Stimulated activated CD8-positive, alpha-beta memory T cell treated with anti-CD3 and anti-CD28 coated beads, Interleukin-12 subunit alpha, Interleukin-12 subunit beta, amount 100 ng/mL, for 24 hours (primary cell): Measurements from ENCODE around the gene FAM184B.
A peak's percentile ranks its signal among the peaks of the same experiment; 100 is the strongest.

Experiments used
- DNase-seq: peaks from one replicate; pipeline ENCODE4 v3.0.0-alpha.2; 2020; ENCODE audit errors: extremely low read depth

The FAM184B gene

DNA sequence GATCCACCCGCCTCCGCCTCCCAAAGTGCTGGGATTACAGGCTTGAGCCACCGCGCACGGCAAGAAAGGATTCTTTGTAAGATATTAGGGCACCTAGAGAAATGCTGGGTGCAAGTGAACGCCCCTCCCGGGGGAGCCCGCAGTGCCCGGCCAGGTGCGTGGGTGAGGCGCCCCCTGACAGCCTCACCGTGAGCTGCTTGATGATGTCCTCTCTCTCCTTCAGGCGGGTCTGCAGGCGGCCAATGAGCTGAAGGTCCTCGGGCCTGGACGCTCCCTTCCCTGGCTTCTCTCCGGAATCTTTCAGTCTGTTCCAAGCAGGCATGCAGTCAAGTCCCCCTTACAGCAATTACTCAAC lies 145.1 kb downstream of the FAM184B start:
- DNase-seq = no peak

- no peak for DNase-seq
Measured at GRCh38 chr4:17635056-17635455, 146.4 kb downstream of the FAM184B start.

- no peak for DNase-seq
Measured at GRCh38 chr4:17633600-17633999, 147.8 kb downstream of the FAM184B start.

DNA sequence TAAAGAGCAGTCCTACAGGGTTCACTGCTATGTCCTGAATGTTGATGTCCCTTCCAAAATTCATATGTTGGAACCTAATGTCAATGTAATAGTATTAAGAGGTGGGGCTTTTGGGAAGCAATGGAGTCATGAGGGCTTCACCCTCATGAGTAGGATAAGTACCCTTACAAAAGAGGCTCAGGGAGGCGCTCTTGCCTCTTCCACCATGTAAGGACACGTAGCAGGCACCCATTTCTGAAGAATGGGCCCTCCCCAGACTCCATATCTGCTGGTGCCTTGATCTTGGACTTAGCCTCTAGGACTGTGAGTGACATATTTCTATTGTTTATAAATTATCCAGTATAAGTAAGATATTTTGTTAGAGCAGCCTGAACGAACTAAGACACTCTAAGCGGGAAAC lies 151.2 kb downstream of the FAM184B start:
- no peak for DNase-seq

DNA sequence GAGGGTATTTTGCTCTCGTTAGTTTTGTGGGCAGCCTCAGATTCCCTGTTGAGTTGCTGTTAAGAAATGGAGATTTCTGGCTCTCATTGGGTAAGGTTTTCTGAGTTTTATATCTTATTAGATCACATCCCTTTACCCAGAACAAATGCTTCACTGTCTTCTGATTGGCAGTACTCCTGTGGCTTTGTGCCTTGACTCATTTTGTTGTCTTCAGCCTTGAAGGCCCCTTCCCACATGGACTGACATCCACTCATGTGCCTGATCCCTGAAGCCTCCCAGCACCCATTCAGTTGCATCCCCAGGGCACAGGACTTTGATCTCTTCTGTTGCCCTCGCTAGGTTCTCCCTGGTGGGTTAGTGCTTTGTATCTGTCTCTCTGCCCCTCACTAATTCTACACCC lies 156.6 kb downstream of the FAM184B start:
- no peak for DNase-seq

DNA sequence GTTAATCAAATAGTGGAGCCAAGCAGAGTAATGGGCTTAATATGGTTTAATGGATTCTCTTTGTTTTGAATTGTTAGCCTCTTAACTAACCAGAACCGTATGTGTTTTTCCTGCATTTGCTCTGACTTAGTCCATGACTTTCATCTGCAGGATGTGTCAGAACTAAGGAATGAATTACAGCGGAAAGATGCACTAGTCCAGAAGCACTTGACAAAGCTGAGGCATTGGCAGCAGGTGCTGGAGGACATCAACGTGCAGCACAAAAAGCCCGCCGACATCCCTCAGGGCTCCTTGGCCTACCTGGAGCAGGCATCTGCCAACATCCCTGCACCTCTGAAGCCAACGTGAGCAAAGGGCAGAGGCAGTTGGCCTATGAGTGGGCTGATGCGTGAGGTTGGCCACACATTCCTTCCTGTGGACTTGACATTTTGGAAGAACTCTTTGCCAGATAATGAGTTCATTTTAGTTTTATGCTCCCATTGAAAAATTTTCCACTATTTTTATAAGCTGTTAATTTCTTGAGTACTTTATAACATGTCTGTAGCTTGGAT lies 157.9 kb downstream of the FAM184B start:
- no peak for DNase-seq

GRCh38 chr4:17619416-17620105 lies 161.9 kb downstream of the FAM184B start:
- no peak for DNase-seq

- no peak for DNase-seq
Measured at GRCh38 chr4:17618926-17619325, 162.5 kb downstream of the FAM184B start.

DNA sequence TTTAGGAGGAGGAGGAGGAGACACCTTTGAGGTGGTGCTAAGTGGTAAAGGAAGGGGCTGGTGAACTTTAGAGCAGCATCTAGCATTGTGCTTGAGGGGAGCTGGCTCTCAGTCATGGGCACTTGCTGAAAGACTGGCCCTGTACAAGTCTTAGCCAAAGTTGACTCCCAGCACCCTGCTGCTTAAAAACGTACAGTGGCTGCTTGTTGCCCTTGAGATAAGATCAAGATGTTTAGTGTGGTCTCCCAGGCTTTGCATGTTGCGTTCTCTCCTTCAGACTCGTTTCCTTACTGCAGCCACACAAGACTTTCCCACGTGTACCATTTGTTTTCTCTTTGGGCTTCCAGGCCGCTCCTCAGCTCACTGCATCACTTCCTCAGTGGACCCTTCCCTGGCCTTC lies 165.1 kb downstream of the FAM184B start:
- no peak for DNase-seq

- peak; percentile 92 for DNase-seq
Measured at GRCh38 chr4:17614416-17615299, 166.8 kb downstream of the FAM184B start, which contains the start of gene MED28. Gene MED28, plus strand, starts transcription at chr4:17614641. Its CDS starts 14 bp downstream, at chr4:17614655.

DNA sequence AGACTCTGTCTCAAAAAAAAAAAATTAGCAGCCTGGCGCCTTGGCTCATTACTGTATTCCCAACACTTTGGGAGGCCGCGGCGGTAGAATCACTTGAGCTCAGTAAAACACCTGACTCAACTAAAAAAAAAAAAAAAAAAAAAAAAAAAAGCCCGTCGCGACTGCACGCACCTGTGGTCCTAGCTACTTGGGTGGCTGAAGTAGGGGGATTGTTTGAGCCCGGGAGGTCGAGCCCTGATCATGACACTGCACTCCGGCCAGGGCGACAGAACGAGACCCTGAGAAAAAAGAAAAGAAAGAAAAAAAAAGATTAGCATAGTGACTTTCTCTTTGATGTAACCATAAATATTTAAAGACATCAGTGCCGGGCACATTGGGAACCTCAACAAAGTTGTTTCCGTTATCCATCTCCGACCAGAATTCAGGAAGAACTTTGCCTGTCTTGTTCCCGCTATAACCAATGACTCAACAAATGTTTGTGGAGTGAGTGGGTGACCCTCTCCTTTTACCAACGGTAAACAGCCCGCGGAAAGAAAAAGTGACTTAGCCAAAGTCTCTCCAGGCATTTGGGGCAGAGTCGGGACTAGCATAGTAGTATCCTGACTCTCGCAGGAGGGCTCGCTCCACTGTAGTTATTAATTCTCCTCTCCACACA lies 167.5 kb downstream of the FAM184B start:
- no peak for DNase-seq

- no peak for DNase-seq
Measured at GRCh38 chr4:17605236-17605635, 176.2 kb downstream of the FAM184B start.

GRCh38 chr4:17599826-17600225 lies 181.6 kb downstream of the FAM184B start:
- no peak for DNase-seq

- no peak for DNase-seq
Measured at GRCh38 chr4:17597517-17597916, 183.9 kb downstream of the FAM184B start.

- no peak for DNase-seq
Measured at GRCh38 chr4:17595471-17596005, 185.9 kb downstream of the FAM184B start.

GRCh38 chr4:17589355-17589754 lies 192.1 kb downstream of the FAM184B start:
- DNase-seq = no peak

- no peak for DNase-seq
Measured at GRCh38 chr4:17587094-17587822, 194.2 kb downstream of the FAM184B start.

- DNase-seq = no peak
Measured at GRCh38 chr4:17584521-17585213, 196.8 kb downstream of the FAM184B start.

GRCh38 chr4:17583941-17584340 lies 197.5 kb downstream of the FAM184B start:
- DNase-seq = no peak

- no peak for DNase-seq
Measured at GRCh38 chr4:17583276-17583675, 198.1 kb downstream of the FAM184B start.

DNA sequence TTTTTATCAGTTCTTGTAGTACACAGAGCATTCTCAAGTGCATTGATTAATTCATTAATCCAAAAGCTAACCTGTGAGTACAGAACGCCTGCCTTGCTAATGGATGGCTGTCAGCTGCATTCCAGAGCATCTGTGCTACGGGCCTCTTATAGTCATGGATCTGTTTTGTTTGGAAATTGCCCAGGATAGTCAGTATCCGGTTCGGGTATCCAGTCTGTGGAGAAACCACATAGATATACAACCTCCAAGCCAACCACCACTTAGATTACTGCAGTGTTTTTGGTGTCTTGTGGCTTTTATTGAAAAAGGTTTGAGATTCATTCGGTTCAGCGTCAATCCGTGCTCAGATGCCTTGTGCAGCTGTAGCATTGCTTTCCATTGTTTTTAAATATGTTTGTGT lies 200.5 kb downstream of the FAM184B start:
- DNase-seq = no peak
